HepG2 (cell line): ENCODE results near the gene METTL22. TPM values are rescaled to one million over a fixed set of nuclear protein-coding genes. Genes with fewer than 3 reads are reported as not detected.

Experiments used
- ATAC-seq: fragments of 200-7000 bp; cut with Tn5 transposase; 3 replicates; pipeline ENCODE4 v1.9.1; 2020; ENCODE audit warnings: mild to moderate bottlenecking, moderate library complexity
- BruUV-seq: library from RNA; stranded (reverse); fragments of 400-500 nt; replicated peaks from 2 replicates; lab custom pipeline; 2021; lab: Mats Ljungman, UMichigan
- CTCF ChIA-PET: fragments of 300-600 bp; formaldehyde crosslinking; extraction: SDS; loops from one replicate; lab custom pipeline; 2021; ENCODE audit warnings: low total read pairs, inconsistent platforms, low intra/inter-chr PET ratio; lab: Yijun Ruan, JAX
- POLR2A ChIA-PET: fragments of 350-600 bp; sonication (Branson Sonifier 250); formaldehyde crosslinking; loops from one replicate; lab custom pipeline; 2020; ENCODE audit warnings: antibody characterized with exemption, inconsistent platforms; lab: Yijun Ruan, JAX
- DNase-seq: peaks from one replicate; pipeline ENCODE4 v3.0.0-alpha.2; 2015; ENCODE audit warnings: low spot score
- FAIRE-seq: peaks from 3 replicates; lab custom pipeline; 2011; peaks lifted over from hg19 to GRCh38; lab: Jason Lieb, UNC
- H2AFZ ChIP-seq: one replicate; pipeline ENCODE4 v1.6.1; 2011; ENCODE audit warnings: low read length, inconsistent platforms
- H3K27ac ChIP-seq: fragments of 300-600 bp; 3 replicates; pipeline ENCODE4 v1.8.0; 2011; ENCODE audit warnings: mixed run types, mild to moderate bottlenecking, mixed read lengths, low read length, inconsistent platforms; ENCODE audit not compliant: insufficient read depth; ENCODE audit errors: extremely low read length
- H3K27me3 ChIP-seq, 2 experiments: fragments of 200-600 bp in 1 of 2; 2 replicates in 1 of 2; 3 replicates in 1 of 2; pipeline versions ENCODE4 v1.6.0 to v1.8.0; 2011; ENCODE audit warnings: low read length in 2 of 2, mild to moderate bottlenecking in 2 of 2, moderate library complexity in 2 of 2, inconsistent platforms in 1 of 2; ENCODE audit not compliant: insufficient read depth in 2 of 2, control insufficient read depth in 1 of 2
- H3K36me3 ChIP-seq, 2 experiments: fragments of 200-600 bp in 1 of 2; replicated peaks in 1 of 2; 2 replicates in 1 of 2; 3 replicates in 1 of 2; pipeline versions ENCODE4 v1.5.1 to v1.8.0; 2011; ENCODE audit warnings: low read length in 2 of 2, inconsistent platforms in 1 of 2; ENCODE audit not compliant: insufficient read depth in 2 of 2, control insufficient read depth in 1 of 2
- H3K4me1 ChIP-seq: 2 replicates; pipeline ENCODE4 v1.5.1; 2012; ENCODE audit warnings: low read length, inconsistent platforms; ENCODE audit not compliant: insufficient read depth
- H3K4me2 ChIP-seq: 2 replicates; pipeline ENCODE4 v1.6.0; 2011; ENCODE audit warnings: low read depth, low read length, inconsistent platforms
- H3K4me3 ChIP-seq, 3 experiments: fragments of 200-600 bp in 1 of 3; sonication (generic), shearing (Covaris generic) in 1 of 3; replicated peaks in 1 of 3; 2 replicates each; pipeline ENCODE4 v1.5.1; 2011 to 2016; ENCODE audit warnings: low read length in 3 of 3, inconsistent platforms in 2 of 3, low read depth in 2 of 3, mild to moderate bottlenecking in 2 of 3, control low read depth in 1 of 3, mixed read lengths in 1 of 3; ENCODE audit not compliant: insufficient read depth in 1 of 3
- H3K79me2 ChIP-seq: one replicate; pipeline ENCODE4 v1.6.1; 2011; ENCODE audit warnings: low read length, inconsistent platforms; ENCODE audit not compliant: insufficient read depth
- H3K9ac ChIP-seq: 2 replicates; pipeline ENCODE4 v1.6.0; 2011; ENCODE audit warnings: mild to moderate bottlenecking, low read depth, low read length, inconsistent platforms; ENCODE audit not compliant: insufficient read depth
- H3K9me3 ChIP-seq: 2 replicates; pipeline ENCODE4 v1.5.1; 2012; ENCODE audit warnings: mild to moderate bottlenecking, low read length
- H4K20me1 ChIP-seq: 2 replicates; pipeline ENCODE4 v1.6.0; 2011; ENCODE audit warnings: inconsistent platforms, mild to moderate bottlenecking, low read length, moderate library complexity; ENCODE audit not compliant: insufficient read depth
- FIP1L1 ChIP-seq: fragments of 200-400 bp; formaldehyde crosslinking; IDR thresholded peaks from 2 replicates; pipeline ENCODE4 v1.6.1; 2018; ENCODE audit warnings: low read depth, mild to moderate bottlenecking, low read length, moderate library complexity, borderline replicate concordance; ENCODE audit not compliant: insufficient read depth
- HNRNPK ChIP-seq: fragments of 200-400 bp; formaldehyde crosslinking; IDR thresholded peaks from 2 replicates; pipeline ENCODE4 v1.6.1; 2018; ENCODE audit warnings: low read length, low read depth, moderate library complexity, mild to moderate bottlenecking; ENCODE audit not compliant: poor library complexity, severe bottlenecking
- HNRNPL ChIP-seq: fragments of 200-400 bp; formaldehyde crosslinking; IDR thresholded peaks from 2 replicates; pipeline ENCODE4 v1.6.1; 2017; ENCODE audit warnings: mild to moderate bottlenecking, low read depth, low read length
- JUN ChIP-seq: sonication (generic); formaldehyde crosslinking; IDR thresholded peaks from 2 replicates; pipeline ENCODE4 v1.4.0; 2020; ENCODE audit warnings: mild to moderate bottlenecking, missing genetic modification reagents
- KLF16 ChIP-seq, 2 experiments: sonication (generic) in 1 of 2; formaldehyde crosslinking in 1 of 2; IDR thresholded peaks; 2 replicates each; pipeline versions ENCODE4 v1.6.1 to v1.8.0; 2016 to 2023; ENCODE audit warnings: missing genetic modification reagents in 2 of 2, missing compliant biosample characterization in 1 of 2
- MAF1 ChIP-seq: sonication (generic); formaldehyde crosslinking; IDR thresholded peaks from 2 replicates; pipeline ENCODE4 v1.5.0; 2020; ENCODE audit warnings: missing genetic modification reagents, borderline replicate concordance
- PAF1 ChIP-seq: IDR thresholded peaks from 2 replicates; pipeline ENCODE4 v1.6.1; 2016; ENCODE audit warnings: missing genetic modification reagents, missing compliant biosample characterization
- PAX8 ChIP-seq: sonication (generic); formaldehyde crosslinking; IDR thresholded peaks from 2 replicates; pipeline ENCODE4 v1.8.0; 2022; ENCODE audit warnings: mild to moderate bottlenecking, missing genetic modification reagents, borderline replicate concordance
- RBAK ChIP-seq: sonication (generic); formaldehyde crosslinking; IDR thresholded peaks from 2 replicates; pipeline ENCODE4 v1.5.1; 2020; ENCODE audit warnings: mild to moderate bottlenecking, missing genetic modification reagents
- SMAD9 ChIP-seq: sonication (generic); formaldehyde crosslinking; IDR thresholded peaks from 2 replicates; pipeline ENCODE4 v1.5.1; 2020; ENCODE audit warnings: mild to moderate bottlenecking, missing genetic modification reagents
- SOX5 ChIP-seq: IDR thresholded peaks from 2 replicates; pipeline ENCODE4 v1.6.1; 2016; ENCODE audit warnings: borderline replicate concordance
- ZNF138 ChIP-seq: sonication (generic); formaldehyde crosslinking; IDR thresholded peaks from 2 replicates; pipeline ENCODE4 v1.5.0; 2020; ENCODE audit warnings: mild to moderate bottlenecking, low read depth, missing genetic modification reagents
- ZNF343 ChIP-seq: sonication (generic); formaldehyde crosslinking; IDR thresholded peaks from 2 replicates; pipeline ENCODE4 v1.4.0; 2020; ENCODE audit warnings: mild to moderate bottlenecking, missing genetic modification reagents
- ZNF616 ChIP-seq: sonication (generic); formaldehyde crosslinking; IDR thresholded peaks from 2 replicates; pipeline ENCODE4 v1.5.0; 2020; ENCODE audit warnings: low read depth, mild to moderate bottlenecking, missing genetic modification reagents
- ZNF670 ChIP-seq: sonication (generic); formaldehyde crosslinking; IDR thresholded peaks from 2 replicates; pipeline ENCODE4 v1.8.0; 2022; ENCODE audit warnings: mild to moderate bottlenecking, missing genetic modification reagents, borderline replicate concordance
- ZNF678 ChIP-seq: sonication (generic); formaldehyde crosslinking; IDR thresholded peaks from 2 replicates; pipeline ENCODE4 v1.4.0; 2020; ENCODE audit warnings: mild to moderate bottlenecking, missing genetic modification reagents
- ZNF841 ChIP-seq: sonication (generic); formaldehyde crosslinking; IDR thresholded peaks from 2 replicates; pipeline ENCODE4 v1.8.1; 2023; ENCODE audit warnings: missing genetic modification reagents, borderline replicate concordance
- WGBS: methylation state at CpG from one replicate; pipeline ENCODE4 v1.1.6; 2017; ENCODE audit warnings: low lambda C conversion rate; 5-methylcytosine and 5-hydroxymethylcytosine counted together
- in situ Hi-C: cut with HindIII; loops from 2 replicates; pipeline ENCODE4 v1.10.0; 2017; ENCODE audit warnings: low pct_unique_long_range_greater_than_20kb; ENCODE audit not compliant: extremely low pct_ligation_motif_present
- intact Hi-C: fragments of 100-400 bp; cut with micrococcal nuclease; formaldehyde crosslinking; loops from one replicate; pipeline ENCODE4 v1.10.0; 2022; ENCODE audit not compliant: unreplicated experiment
- polyA plus RNA-seq, 8 experiments: library from polyadenylated mRNA; depleted of rRNA in 3 of 8; stranded (reverse) in 7 of 8; unstranded in 1 of 8; fragments of >200 nt; fragmentation: Illumina TruSeq in 4 of 8; extraction: Trizol in 4 of 8; gene quantifications; 2 replicates each; pipeline versions ENCODE4 v1.2.1 to v1.2.3, GENCODE V29; 2011 to 2016; ENCODE audit warnings: low read depth in 4 of 8, missing spikeins in 1 of 8, mixed read lengths in 1 of 8; ENCODE audit not compliant: insufficient read depth in 1 of 8
- total RNA-seq, 5 experiments: library from RNA; depleted of rRNA; stranded (reverse); fragments of >200 nt; fragmentation: Illumina TruSeq; extraction: Trizol; gene quantifications; 2 replicates each; pipeline ENCODE4 v1.2.3, GENCODE V29; 2016; ENCODE audit warnings: low read depth in 1 of 5

Gene METTL22
- total and polyA plus RNA-seq, 2 of the 13 experiments (the other 11 are each of a cell fraction or from before 2014, with no cell fraction given), result 36.2 to 94.8 TPM

- DNase-seq (no peak), ATAC-seq (no peak), FAIRE-seq (no peak)
- Histone ChIP-seq H2AFZ (no peak overlapping the region), H4K20me1 (no peaks in the 10 kb centered on the region), H3K27me3 (no peaks in the 10 kb centered on the region), H3K9me3 (no peaks in the 10 kb centered on the region), H3K4me3 (no peak overlapping the region), H3K36me3 (peaks cover 38 to 47% of the 10 kb centered on the region in 2 experiments), H3K4me2 (no peak overlapping the region), H3K79me2 (no peaks in the 10 kb centered on the region), H3K9ac (no peak overlapping the region), H3K27ac (no peak overlapping the region), H3K4me1 (peaks cover 10% of the 10 kb centered on the region)
- 97% methylated on average over 4 of the region's 4 CpGs for WGBS
- no peak for TF ChIP-seq HNRNPK
- no peak for TF ChIP-seq SOX5 (CRISPR knock-in tag)
- TF ChIP-seq MAF1, result no peak
- TF ChIP-seq HNRNPL, result no peak
- TF ChIP-seq ZNF138 (CRISPR knock-in tag), result no peak
- TF ChIP-seq SMAD9 (CRISPR knock-in tag), result no peak
- TF ChIP-seq PAF1 (CRISPR knock-in tag), result no peak
- TF ChIP-seq ZNF343 (CRISPR knock-in tag), result no peak
- TF ChIP-seq ZNF616 (CRISPR knock-in tag), result no peak
- no peak for TF ChIP-seq KLF16 (CRISPR knock-in tag; IDR thresholded peaks at IDR 0.05)
- TF ChIP-seq ZNF670 (CRISPR knock-in tag), result no peak
- TF ChIP-seq ZNF678, result no peak
- no peak for TF ChIP-seq PAX8 (CRISPR knock-in tag)
- TF ChIP-seq RBAK, result no peak
- TF ChIP-seq ZNF841, result no peak
- TF ChIP-seq JUN, result no peak
- no peak for TF ChIP-seq FIP1L1
- in situ Hi-C loops (no loop called here), intact Hi-C loops (no loop called here)
- CTCF ChIA-PET, result no interaction called here
- POLR2A ChIA-PET, result no interaction called here
- TSS peak; percentile 3 for BruUV-seq
These were observed 27.4 kb downstream of the METTL22 start for GRCh38 chr16:8648877-8649276.
